Activated CD4-positive, alpha-beta T cell treated with anti-CD3 and anti-CD28 coated beads, Interleukin-2, amount 50 U/mL, for 16 hours (primary cell): ENCODE results near the gene WWOX.
"Not testable (repeated sequence)": the region's sequence is repeated elsewhere in the genome, so short reads cannot be mapped to it uniquely, and the experiment has no call there.

Experiments used
- DNase-seq: peaks from one replicate; pipeline ENCODE4 v3.0.0-alpha.2; 2020

Gene WWOX

DNA sequence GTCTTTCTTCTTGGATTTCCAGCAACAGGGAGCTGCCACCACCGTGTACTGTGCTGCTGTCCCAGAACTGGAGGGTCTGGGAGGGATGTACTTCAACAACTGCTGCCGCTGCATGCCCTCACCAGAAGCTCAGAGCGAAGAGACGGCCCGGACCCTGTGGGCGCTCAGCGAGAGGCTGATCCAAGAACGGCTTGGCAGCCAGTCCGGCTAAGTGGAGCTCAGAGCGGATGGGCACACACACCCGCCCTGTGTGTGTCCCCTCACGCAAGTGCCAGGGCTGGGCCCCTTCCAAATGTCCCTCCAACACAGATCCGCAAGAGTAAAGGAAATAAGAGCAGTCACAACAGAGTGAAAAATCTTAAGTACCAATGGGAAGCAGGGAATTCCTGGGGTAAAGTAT lies 1112.1 kb downstream of the WWOX start:
- DNase-seq, result no peak

DNA sequence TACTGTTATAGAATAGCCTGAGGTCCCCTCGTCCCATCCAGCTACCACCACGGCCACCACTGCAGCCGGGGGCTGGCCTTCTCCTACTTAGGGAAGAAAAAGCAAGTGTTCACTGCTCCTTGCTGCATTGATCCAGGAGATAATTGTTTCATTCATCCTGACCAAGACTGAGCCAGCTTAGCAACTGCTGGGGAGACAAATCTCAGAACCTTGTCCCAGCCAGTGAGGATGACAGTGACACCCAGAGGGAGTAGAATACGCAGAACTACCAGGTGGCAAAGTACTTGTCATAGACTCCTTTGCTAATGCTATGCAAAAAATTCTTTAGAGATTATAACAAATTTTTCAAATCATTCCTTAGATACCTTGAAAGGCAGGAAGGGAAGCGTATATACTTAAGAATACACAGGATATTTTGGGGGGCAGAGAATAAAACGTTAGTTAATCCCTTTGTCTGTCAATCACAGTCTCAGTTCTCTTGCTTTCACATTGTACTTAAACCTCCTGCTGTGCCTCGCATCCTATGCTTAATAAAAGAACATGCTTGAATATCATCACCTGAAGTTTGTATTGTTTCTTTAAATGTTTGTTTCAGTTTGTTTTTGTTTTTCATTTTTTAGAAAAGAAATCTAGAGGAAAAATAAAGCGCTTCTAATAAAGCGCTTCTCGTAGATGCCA lies 1112.8 kb downstream of the WWOX start:
- DNase-seq, result no peak

DNA sequence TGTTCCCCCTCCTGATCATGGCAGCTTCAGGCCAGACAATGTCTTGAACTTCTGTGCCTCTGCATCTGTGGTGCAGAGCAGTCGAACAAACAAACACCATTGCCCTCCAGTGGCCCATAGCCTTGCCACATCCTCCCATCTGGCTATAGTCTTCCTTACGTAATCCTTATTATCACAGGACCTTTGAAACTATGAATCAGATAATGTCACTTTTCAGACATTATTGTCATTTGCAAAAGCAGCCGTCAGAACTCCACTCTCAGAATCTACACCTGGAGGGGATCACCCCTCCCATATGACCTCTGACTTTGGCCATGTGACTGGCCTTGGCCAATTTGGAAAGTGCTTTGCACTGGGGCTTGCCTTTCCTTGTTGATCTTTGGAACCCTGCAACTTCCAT lies 1113.8 kb downstream of the WWOX start:
- DNase-seq, result no peak

DNA sequence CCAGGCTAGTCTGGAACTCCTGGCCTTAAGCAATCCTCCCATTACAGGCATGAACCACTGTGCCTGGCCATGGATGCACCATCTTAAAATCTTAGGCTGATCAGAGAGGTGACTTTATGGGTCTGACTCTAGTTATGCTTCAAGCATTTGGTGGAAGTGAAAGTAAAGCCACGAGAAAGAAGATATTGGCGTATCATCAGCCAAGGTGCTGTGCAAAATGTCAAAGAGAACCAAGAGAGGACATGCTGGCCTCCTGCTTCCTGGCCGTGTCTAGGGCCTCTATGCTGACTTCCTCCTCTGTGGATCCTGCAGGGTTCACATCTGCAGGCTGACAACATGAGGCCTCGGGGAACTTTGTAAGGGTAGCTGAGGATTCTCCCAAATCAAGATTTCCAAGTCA lies 1115.8 kb downstream of the WWOX start:
- no peak for DNase-seq

DNA sequence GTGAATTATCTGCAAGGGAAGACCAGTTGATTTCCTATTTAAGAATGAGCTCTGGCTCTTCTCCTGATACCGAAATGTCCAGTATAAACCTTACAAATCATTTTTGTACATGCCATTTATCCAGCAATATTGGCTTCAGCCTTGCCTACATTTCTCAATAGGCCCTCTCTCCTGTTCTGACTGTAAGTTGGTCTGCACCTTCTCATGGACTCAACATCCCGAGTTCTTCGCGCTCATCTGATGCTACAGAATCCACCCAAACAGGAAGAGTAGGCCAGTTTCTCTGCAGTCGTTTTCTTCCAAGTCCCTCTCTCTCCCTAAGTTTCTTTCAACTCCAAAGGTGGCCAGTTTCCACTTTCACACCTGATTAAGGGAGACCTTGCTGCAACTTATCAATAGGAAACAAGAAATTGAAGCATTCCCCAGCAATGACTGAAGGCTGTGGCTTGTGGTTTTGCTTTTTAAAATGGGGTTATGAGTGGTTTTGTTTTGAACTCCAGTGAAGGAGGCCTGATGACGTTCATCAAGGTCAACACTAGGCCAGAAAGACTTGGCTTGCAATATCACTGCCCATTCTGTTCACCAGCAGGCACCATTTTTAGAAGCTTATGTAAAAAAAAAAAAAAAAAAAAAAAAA lies 1118.0 kb downstream of the WWOX start:
- DNase-seq, result peak; percentile 73

DNA sequence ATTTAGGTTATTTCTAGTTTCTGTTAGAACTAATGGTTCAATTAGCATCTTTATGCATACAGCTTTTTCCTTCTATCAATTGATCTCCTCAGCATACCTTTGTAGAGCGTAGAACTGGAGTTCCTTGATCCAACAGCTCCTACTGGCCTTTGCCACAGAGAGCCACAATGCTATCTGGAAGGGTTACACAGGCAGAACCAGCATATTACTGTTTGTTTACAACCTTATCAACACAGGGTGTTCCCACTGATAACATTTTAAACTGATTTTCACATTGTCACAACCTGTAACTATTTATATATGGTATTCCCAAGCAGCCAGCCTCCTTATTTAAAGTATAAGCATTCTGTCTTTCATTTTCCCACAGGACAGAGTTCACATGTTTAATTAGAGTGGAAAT lies 1118.9 kb downstream of the WWOX start:
- DNase-seq, result no peak

DNA sequence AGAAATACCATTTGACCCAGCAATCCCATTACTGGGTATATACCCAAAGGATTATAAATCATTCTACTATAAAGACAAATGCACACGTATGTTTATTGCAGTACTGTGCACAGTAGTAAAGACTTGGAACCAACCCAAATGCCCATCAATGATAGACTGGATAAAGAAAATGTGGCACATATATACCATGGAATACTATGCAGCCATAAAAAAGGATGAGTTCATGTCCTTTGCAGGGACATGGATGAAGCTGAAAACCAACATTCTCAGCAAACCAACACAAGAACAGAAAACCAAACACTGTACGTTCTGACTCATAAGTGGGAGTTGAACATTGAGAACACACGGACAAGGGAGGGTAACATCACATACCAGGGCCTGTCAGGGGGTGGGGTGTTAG lies 1126.5 kb downstream of the WWOX start:
- DNase-seq, result not testable (repeated sequence)

DNA sequence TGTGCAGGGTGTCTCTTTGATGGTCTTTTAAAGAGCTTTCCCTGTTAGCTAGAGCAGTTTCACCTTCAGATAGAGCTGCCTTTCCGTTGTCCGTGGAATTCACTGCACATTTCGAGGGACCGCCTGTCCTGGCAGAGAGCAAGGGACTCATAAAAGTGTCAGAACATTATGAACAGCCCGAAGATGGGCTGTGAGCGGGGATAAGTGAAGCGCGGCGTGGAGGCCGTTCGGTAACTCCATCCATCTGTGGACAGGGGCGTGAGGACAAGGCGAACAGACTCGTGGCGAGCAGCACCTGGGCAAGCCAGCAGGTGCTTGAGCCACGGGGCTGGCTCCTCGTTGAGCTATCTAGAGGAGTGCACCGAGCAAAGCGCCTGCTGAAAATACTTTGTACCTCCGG lies 1129.9 kb downstream of the WWOX start:
- no peak for DNase-seq

DNA sequence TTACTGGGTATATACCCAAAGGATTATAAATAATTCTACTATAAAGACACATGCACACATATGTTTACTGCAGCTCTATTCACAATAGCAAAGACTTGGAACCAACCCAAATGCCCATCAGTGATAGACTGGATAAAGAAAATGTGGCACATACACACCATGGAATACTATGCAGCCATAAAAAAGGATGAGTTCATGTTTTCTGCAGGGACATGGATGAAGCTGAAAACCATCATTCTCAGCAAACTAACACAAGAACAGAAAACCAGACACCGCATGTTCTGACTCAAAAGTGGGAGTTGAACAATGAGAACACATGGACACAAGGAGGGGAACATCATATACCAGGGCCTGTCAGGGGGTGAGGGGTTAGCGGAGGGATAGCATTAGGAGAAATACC lies 1146.2 kb downstream of the WWOX start:
- DNase-seq, result not testable (repeated sequence)

DNA sequence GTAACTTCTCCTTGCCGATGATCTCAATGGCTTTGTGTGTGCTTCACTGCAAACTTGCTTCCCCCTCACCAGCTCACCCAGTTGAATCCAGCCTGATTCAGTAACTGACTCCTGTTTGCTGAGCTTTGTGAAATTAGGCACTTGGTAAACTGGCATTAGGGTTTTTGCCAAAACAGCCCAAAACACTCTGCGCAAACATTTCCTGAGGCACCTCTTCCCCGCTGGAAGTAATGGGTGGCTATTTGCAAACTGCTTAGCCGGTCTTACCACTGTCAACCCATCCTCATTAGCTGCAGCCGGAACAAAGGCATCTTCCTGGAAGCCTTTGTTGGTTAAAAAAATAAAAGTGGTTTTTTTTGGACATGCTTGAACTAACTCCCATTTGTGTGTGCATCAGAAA lies 1147.9 kb downstream of the WWOX start:
- DNase-seq, result no peak

DNA sequence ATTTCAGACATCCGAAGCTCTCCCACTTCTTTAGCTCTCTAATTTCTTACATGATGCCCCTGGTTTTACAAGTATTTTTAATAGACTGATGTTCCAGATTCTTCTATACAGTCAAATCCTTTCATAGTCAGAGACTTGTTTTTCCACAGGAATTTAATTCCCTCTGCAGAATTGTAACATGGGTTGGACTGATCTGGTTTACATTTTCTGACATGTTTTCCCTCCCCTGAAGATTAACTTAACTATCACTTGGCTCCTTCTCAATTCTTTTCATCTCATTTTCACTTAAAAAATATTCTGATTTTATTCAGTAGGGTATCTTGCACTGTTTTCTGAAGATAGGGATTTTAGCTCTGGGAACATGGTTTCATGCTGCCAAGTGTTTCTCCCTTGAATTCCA lies 1148.9 kb downstream of the WWOX start:
- DNase-seq, result no peak

DNA sequence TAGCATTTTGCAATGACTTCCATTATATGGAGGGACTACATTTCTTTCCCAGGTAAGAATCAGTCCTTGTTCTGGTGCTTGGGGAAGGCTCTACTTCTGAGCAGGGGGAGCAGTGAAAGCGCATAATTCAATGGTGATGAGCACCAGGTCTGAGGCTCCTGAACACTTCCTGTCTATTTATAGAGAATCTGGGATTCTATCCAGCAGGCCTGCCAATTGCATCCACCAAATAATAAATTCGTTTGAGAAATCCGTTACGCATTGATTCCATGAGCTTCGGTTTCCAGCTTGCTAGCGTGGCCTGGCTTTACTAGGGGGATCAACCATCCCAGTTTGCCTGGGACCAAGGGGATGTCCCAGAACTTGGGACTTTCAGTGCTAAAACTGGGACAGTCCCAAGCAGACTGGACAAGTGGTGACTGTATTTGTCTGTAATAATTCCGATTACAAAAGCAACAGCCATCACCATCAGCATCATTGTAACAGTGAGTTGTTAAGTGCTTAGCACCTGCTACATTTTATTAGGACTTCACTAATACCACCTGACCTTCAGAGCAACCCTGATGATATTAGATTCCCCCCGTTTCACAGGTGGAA lies 1151.1 kb downstream of the WWOX start:
- no peak for DNase-seq

DNA sequence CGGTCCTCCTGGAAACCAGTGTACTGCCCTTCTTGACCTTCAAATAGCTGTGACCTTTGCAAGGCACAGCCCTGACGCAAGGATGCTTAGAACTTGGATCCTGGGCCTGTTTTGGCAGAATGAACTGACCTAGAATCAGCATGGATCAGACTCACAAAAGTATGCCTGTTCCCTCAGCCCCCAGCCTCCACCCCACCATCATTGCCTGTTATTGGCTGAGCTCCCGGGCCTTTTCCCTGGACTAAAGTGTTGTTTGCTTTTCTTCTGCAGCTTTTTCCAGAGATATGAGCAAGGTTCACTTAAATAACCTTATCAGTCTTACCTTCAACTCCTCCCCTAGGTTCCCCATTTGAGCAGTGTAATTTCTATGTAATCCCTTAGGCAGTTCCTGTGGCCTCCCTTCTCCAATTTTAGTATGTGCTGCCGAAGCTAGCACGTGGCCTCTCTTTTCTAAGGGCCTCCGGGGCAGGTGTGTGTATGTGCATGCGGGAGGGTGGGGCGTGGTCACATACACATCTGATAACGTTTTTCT lies 1153.7 kb downstream of the WWOX start:
- DNase-seq, result no peak

DNA sequence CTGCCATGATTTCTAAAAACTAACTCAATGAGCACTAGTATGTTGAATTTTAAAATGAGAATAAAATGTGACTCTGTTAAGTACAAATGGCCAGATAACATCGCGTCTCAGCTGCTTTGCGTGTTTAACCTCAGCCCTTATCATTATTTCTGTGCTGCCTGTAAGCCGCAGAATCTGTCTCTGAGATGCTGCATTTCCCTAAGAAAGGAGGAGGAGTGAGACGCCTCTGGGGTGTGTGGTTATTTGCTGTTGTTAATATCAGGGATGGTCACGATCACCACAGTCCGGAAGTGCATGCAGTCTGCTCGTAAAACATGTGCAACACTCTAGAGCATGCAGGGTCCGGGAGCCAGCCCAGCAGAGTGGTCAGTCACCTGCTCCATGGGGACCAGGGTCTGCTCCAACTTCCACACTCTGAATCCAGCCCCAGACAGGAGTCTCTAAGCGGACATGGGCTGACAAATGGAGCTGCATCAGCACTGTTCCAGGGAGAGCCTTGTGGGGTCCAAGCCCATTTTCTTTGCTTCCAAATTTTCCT lies 1158.6 kb downstream of the WWOX start:
- no peak for DNase-seq

DNA sequence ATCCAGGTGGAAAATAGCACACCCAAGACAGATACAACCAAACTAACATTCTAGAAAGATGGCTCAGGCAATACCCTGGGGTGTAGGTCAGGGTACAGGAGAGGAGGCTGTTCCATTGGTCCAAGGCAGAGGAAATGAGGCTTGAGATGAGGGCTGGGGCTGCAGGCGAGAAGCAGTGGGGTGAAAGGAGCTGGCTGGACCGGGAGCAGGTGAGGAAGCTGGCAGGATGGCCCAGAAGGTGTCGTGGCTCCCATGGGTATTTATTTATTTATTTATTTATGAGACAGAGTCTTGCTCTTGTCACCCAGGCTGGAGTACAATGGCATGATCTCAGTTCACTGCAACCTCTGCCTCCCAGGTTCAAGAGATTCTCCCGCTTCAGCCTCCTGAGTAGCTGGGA lies 1161.4 kb downstream of the WWOX start:
- DNase-seq, result not testable (repeated sequence)

DNA sequence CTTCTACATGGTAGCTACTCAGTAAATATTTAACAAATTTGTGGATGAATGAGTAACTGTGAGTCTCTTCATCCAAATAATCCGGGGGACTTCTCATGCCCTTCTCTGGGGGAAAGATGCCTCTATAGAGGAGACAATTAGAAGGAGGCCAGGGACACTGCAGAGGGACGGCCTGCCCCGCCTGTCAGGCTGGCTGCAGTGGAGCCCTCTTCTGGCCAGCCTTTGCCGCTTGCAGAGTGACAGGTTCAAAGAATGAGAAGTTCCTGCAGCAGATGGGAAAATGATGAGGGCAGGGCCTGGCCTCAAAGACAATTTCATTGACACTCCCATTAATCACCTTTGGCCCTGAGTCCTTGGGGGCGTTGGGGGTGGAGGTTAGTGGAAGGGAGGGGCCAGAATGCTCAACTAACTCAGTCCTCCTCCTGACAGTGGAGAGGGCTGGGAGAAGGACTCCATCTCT lies 1162.1 kb downstream of the WWOX start:
- DNase-seq, result no peak

DNA sequence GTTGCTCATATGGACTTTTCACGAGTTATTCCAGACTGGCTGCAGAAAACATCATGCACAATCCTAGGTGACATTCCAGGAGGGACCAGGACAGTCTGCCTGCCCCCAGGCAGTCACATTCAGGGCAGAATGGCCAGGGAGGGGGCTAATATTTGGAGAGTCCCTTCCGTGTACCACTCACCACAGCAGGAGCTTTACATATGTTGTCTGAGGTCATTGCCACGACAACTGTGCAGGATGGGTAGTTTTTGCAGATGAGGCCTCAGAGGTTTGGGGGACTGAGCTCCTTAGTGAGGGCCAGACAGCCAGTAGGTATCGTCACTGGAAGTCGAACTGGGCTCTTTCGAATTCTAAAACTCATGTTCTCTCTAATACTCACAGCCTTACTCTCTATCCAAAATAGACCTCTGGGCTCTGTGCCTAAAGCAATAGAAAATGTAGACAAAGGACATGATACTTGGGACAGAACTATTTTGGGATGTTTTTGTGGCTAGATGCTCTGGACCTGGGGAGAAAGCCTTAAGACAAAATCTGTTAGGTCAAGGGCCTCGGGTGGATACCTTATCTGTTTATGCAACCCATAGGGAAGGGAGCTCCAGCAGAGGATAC lies 1162.6 kb downstream of the WWOX start:
- DNase-seq, result no peak
